ENCODE data around the gene TBRG1. TPM values are rescaled to one million over a fixed set of nuclear protein-coding genes. Genes with fewer than 3 reads are reported as not detected.
"Not testable (repeated sequence)": the region's sequence is repeated elsewhere in the genome, so short reads cannot be mapped to it uniquely, and the experiment has no call there.

TBRG1 gene
- total RNA-seq, 8 experiments from 2014 or later: 16.8 to 49.6 (median 25.9) TPM

DNA sequence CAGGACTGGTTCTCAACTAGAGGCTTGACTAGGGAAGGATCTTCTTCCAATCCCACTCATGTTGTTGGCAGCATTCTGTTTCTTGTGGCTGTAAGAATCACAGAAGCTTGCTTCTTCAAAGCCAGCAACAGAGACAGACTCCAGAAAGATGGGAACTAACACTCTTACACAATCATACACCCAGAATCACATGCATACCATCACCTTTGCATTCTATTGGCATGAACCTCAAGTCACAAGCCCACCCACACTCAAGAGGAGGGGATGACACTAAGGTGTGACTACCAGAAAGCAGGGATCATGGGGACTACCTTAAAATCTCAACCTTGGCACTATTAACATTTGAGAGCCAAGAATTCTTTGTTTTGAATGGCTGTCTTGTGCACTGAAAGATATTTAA, 25.0 kb upstream of the TBRG1 start:
- H3K4me1 ChIP-seq (replicated peaks in 1 of 2): no peaks in the 10 kb centered on the region
- H3K4me3 ChIP-seq: no peak overlapping the region
- no peak for ATAC-seq (replicated peaks in 6 of 8)
- H3K27ac ChIP-seq: no peak overlapping the region
- in situ Hi-C loops (cut with MboI; ENCODE audit: low pct_unique_long_range_greater_than_20kb in 2 of 9, low sequenced_read_pairs in 9 of 9, unreplicated experiment in 9 of 9): loop anchor here in 8 of 9 experiments (10.0 to 25.0 kb wide), 4 partner anchors 183 to 535 kb away; partner anchors contain the start of gene OR8B4 (in 5 of the 8)

GRCh38 chr11:124600621-124601320, 21.9 kb upstream of the TBRG1 start:
- Histone ChIP-seq H3K27ac (no peak overlapping the region), H3K4me3 (no peak overlapping the region), H3K4me1 (replicated peaks in 1 of 2) (no peaks in the 10 kb centered on the region)
- in situ Hi-C loops (cut with MboI; ENCODE audit: low pct_unique_long_range_greater_than_20kb in 2 of 9, low sequenced_read_pairs in 9 of 9, unreplicated experiment in 9 of 9): no loop called here
- 5 to 62% (median 35%) methylated on average over 1 to 5 of the region's 5 CpGs; no CpG with 5 or more reads in 2 of the 10 experiments for WGBS, 10 experiments
- ATAC-seq (replicated peaks in 6 of 8): peak in 3 of 8 experiments; percentile 70 to 87 (median 71)

DNA sequence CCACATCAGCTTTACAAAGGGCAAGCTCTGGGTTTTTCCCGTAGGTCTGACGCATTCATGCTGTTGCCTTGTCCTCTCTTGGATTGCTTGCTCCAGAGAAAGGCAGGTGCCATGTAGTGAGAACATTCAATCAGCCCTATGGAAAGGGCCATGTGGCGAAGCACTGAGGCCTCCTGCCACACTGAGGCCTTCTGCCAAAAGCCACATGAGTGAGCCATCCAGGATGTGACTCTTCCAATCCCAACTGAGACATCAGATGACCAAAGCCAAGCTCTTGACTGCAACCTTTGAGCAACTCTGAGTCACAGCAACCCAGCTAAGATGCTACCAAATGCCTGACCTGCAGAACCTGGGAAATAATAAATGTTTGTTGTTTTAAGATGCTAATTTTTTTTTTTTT, 20.5 kb upstream of the TBRG1 start:
- H3K4me1 ChIP-seq (replicated peaks in 1 of 2): no peaks in the 10 kb centered on the region
- in situ Hi-C loops (cut with MboI; ENCODE audit: low pct_unique_long_range_greater_than_20kb in 2 of 9, low sequenced_read_pairs in 9 of 9, unreplicated experiment in 9 of 9): no loop called here
- WGBS, 10 experiments: 29 to 100% (median 83%) methylated on average over 1 to 3 of the region's 3 CpGs; no CpG with 5 or more reads in 3 of the 10 experiments
- ATAC-seq (replicated peaks in 6 of 8): peak in 2 of 8 experiments; percentile 20 to 36
- no peak overlapping the region for H3K4me3 ChIP-seq
- H3K27ac ChIP-seq: no peak overlapping the region

DNA sequence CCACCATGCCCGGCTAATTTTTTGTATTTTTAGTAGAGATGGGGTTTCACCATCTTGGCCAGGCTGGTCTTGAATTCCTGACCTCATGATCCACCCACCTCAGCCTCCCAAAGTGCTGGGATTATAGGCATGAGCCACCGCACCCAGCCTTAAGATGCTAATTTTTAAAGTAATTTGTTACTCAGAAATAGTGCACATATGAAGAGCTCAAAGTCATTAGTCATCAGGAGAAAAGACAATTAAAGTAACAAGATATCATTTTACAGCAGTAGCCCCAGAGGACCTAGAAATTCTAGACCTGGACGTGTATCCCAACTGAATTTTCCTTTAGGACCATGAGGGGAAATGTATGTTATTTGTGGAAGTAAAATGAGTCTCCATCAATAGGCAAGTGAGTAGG, 19.9 kb upstream of the TBRG1 start:
- H3K4me1 ChIP-seq (replicated peaks in 1 of 2); H3K27ac ChIP-seq; H3K4me3 ChIP-seq; in situ Hi-C loops (cut with MboI; ENCODE audit: low pct_unique_long_range_greater_than_20kb in 2 of 9, low sequenced_read_pairs in 9 of 9, unreplicated experiment in 9 of 9): not testable (repeated sequence)
- ATAC-seq (replicated peaks in 6 of 8): peak in 3 of 8 experiments; percentile 40 to 82 (median 72)
- 0 to 100% (median 32%) methylated on average over 1 to 3 of the region's 3 CpGs; no CpG with 5 or more reads in 2 of the 10 experiments for WGBS, 10 experiments

- in situ Hi-C loops (cut with MboI; ENCODE audit: low pct_unique_long_range_greater_than_20kb in 2 of 9, low sequenced_read_pairs in 9 of 9, unreplicated experiment in 9 of 9): no loop called here
- Histone ChIP-seq H3K4me1 (replicated peaks in 1 of 2) (peaks cover 0 to 11% of the 10 kb centered on the region in 2 donors), H3K4me3 (no peak overlapping the region), H3K27ac (no peak overlapping the region)
- WGBS, 10 experiments: 50 to 100% (median 93%) methylated on average over 1 to 3 of the region's 3 CpGs; no CpG with 5 or more reads in 2 of the 10 experiments
- ATAC-seq (replicated peaks in 6 of 8): no peak
Measured at GRCh38 chr11:124605719-124606118, 16.9 kb upstream of the TBRG1 start.

- H3K4me1 ChIP-seq (replicated peaks in 1 of 2): peaks cover 0 to 11% of the 10 kb centered on the region in 2 donors
- ATAC-seq (replicated peaks in 6 of 8): peak in 5 of 8 experiments; percentile 84 to 88 (median 84)
- in situ Hi-C loops (cut with MboI; ENCODE audit: low pct_unique_long_range_greater_than_20kb in 2 of 9, low sequenced_read_pairs in 9 of 9, unreplicated experiment in 9 of 9): no loop called here
- no peak overlapping the region for H3K4me3 ChIP-seq
- H3K27ac ChIP-seq: no peak overlapping the region
Measured at GRCh38 chr11:124608147-124608546, 14.5 kb upstream of the TBRG1 start.

- no peak for ATAC-seq (replicated peaks in 6 of 8)
- WGBS, 10 experiments: 67 to 100% (median 93%) methylated on average over 1 to 2 of the region's 2 CpGs; no CpG with 5 or more reads in 4 of the 10 experiments
- Histone ChIP-seq H3K4me1 (replicated peaks in 1 of 2) (peaks cover 0 to 11% of the 10 kb centered on the region in 2 donors), H3K27ac (no peak overlapping the region), H3K4me3 (no peak overlapping the region)
- in situ Hi-C loops (cut with MboI; ENCODE audit: low pct_unique_long_range_greater_than_20kb in 2 of 9, low sequenced_read_pairs in 9 of 9, unreplicated experiment in 9 of 9): no loop called here
Measured at GRCh38 chr11:124610295-124610694, 12.4 kb upstream of the TBRG1 start.

GRCh38 chr11:124611064-124611463, 11.6 kb upstream of the TBRG1 start, which contains the start of gene PANX3:
Gene PANX3 (plus strand): TSS chr11:124611428. CDS start chr11:124611557, 129 bp downstream.
- peaks cover 0 to 11% of the 10 kb centered on the region in 2 donors for H3K4me1 ChIP-seq (replicated peaks in 1 of 2)
- WGBS, 10 experiments: 49 to 100% (median 68%) methylated on average over 1 to 4 of the region's 5 CpGs; no CpG with 5 or more reads in 6 of the 10 experiments

GRCh38 chr11:124612045-124612444, 10.6 kb upstream of the TBRG1 start:
- H3K4me3 ChIP-seq: no peak overlapping the region
- in situ Hi-C loops (cut with MboI; ENCODE audit: low pct_unique_long_range_greater_than_20kb in 2 of 9, low sequenced_read_pairs in 9 of 9, unreplicated experiment in 9 of 9): no loop called here
- peaks cover 0 to 11% of the 10 kb centered on the region in 2 donors for H3K4me1 ChIP-seq (replicated peaks in 1 of 2)
- peak in 3 of 8 experiments; percentile 87 to 97 (median 91) for ATAC-seq (replicated peaks in 6 of 8)
- WGBS, 10 experiments: 0 to 100% (median 80%) methylated on average over 1 to 3 of the region's 3 CpGs; no CpG with 5 or more reads in 1 of the 10 experiments
- no peak overlapping the region for H3K27ac ChIP-seq

More at GRCh38 chr11:124611064-124611463, 11.6 kb upstream of the TBRG1 start, which contains the start of gene PANX3:
- no peak for ATAC-seq (replicated peaks in 6 of 8)
- in situ Hi-C loops (cut with MboI; ENCODE audit: low pct_unique_long_range_greater_than_20kb in 2 of 9, low sequenced_read_pairs in 9 of 9, unreplicated experiment in 9 of 9): no loop called here
- Histone ChIP-seq H3K27ac (no peak within 1 kb of the TSS), H3K4me3 (no peak within 1 kb of the TSS)

GRCh38 chr11:124612567-124613246, 10.0 kb upstream of the TBRG1 start:
- in situ Hi-C loops (cut with MboI; ENCODE audit: low pct_unique_long_range_greater_than_20kb in 2 of 9, low sequenced_read_pairs in 9 of 9, unreplicated experiment in 9 of 9): no loop called here
- peak in 1 of 8 experiments; percentile 11 for ATAC-seq (replicated peaks in 6 of 8)
- peaks cover 0 to 9% of the 10 kb centered on the region in 2 donors for H3K4me1 ChIP-seq (replicated peaks in 1 of 2)
- H3K27ac ChIP-seq: no peak overlapping the region
- WGBS, 10 experiments: 83 to 100% (median 88%) methylated on average over 1 to 9 of the region's 10 CpGs; no CpG with 5 or more reads in 4 of the 10 experiments
- H3K4me3 ChIP-seq: no peak overlapping the region

DNA sequence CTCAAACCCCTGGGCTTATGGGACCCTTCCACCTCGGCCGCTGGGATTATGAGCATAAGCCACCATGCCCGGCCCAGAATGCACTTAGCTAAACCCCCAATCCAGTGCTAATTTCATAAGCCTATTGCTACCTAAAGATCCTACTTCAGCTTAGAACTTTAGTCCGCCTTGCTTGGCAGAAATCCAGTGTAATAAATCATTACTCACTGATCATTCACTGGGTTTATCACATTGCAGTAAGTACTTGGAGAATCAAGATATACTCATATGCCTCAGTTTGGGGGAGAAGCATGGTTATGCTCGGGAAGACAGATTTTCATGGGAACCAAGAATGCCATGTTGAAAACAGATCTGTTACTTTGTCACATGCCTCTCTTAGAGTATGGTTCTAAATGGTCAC, 3.8 kb upstream of the TBRG1 start:
- 47 to 90% (median 73%) methylated on average over 1 to 5 of the region's 5 CpGs; no CpG with 5 or more reads in 5 of the 10 experiments for WGBS, 10 experiments
- no peak for ATAC-seq (replicated peaks in 6 of 8)
- Histone ChIP-seq H3K4me3 (no peak overlapping the region), H3K27ac (no peak overlapping the region), H3K4me1 (replicated peaks in 1 of 2) (peaks cover 7 to 8% of the 10 kb centered on the region in 2 donors)
- in situ Hi-C loops (cut with MboI; ENCODE audit: low pct_unique_long_range_greater_than_20kb in 2 of 9, low sequenced_read_pairs in 9 of 9, unreplicated experiment in 9 of 9): no loop called here

GRCh38 chr11:124623861-124624525, 1.3 kb downstream of the TBRG1 start:
- WGBS, 10 experiments: 33 to 90% (median 64%) methylated on average over 2 to 4 of the region's 4 CpGs
- peak overlapping the region; percentile 77 to 99 (median 94) for H3K4me3 ChIP-seq
- in situ Hi-C loops (cut with MboI; ENCODE audit: low pct_unique_long_range_greater_than_20kb in 2 of 9, low sequenced_read_pairs in 9 of 9, unreplicated experiment in 9 of 9): no loop called here
- no peak overlapping the region for H3K27ac ChIP-seq
- ATAC-seq (replicated peaks in 6 of 8): no peak
- H3K4me1 ChIP-seq (replicated peaks in 1 of 2): peaks cover 8 to 10% of the 10 kb centered on the region in 2 donors

Measured in motor neuron (in vitro differentiated cells).